Erythroblast (primary cell): ENCODE measurements around the gene LEFTY2.
"Not testable (repeated sequence)": the region's sequence is repeated elsewhere in the genome, so short reads cannot be mapped to it uniquely, and the experiment has no call there.

Source experiments
- DNase-seq, 2 experiments: peaks; one replicate each; lab custom pipeline; 2025; lab: John Stamatoyannopoulos, UW
- GATA1 ChIP-seq: IDR thresholded peaks from 2 replicates; pipeline ENCODE4 v1.6.1; 2011; ENCODE audit warnings: low read depth, mild to moderate bottlenecking, control low read depth, low read length, moderate library complexity
- POLR2A ChIP-seq: IDR thresholded peaks from 2 replicates; pipeline ENCODE4 v1.6.1; 2011; ENCODE audit warnings: mild to moderate bottlenecking, low read length

The LEFTY2 gene

GRCh38 chr1:225891229-225891972, 49.6 kb downstream of the LEFTY2 start:
- no peak for DNase-seq
- TF ChIP-seq POLR2A (no peak), GATA1 (no peak)

- TF ChIP-seq POLR2A, result no peak
- no peak for TF ChIP-seq GATA1
- no peak for DNase-seq
These were observed 50.4 kb downstream of the LEFTY2 start for GRCh38 chr1:225890346-225891228.

GRCh38 chr1:225889743-225890142, 51.3 kb downstream of the LEFTY2 start:
- no peak for DNase-seq
- no peak for TF ChIP-seq GATA1
- no peak for TF ChIP-seq POLR2A

GRCh38 chr1:225888898-225889601, 52.0 kb downstream of the LEFTY2 start, which contains the start of gene LEFTY1:
LEFTY1 (minus strand) TSS chr1:225889146; CDS start chr1:225889066, 80 bp downstream.
- DNase-seq, result no peak
- no peak for TF ChIP-seq GATA1

GRCh38 chr1:225888289-225888897, 52.6 kb downstream of the LEFTY2 start:
- TF ChIP-seq GATA1 (no peak), POLR2A (no peak)
- DNase-seq, result no peak

GRCh38 chr1:225887554-225888288, 53.3 kb downstream of the LEFTY2 start:
- not testable (repeated sequence) for DNase-seq

GRCh38 chr1:225887030-225887314, 54.0 kb downstream of the LEFTY2 start:
- DNase-seq, result no peak

More at GRCh38 chr1:225887030-225887314, 54.0 kb downstream of the LEFTY2 start:
- TF ChIP-seq GATA1, result no peak
- TF ChIP-seq POLR2A, result no peak
